GM19452 (cell line): ENCODE data around the gene DNAL4.

Experiments used
- ATAC-seq: cut with Tn5 transposase; IDR thresholded peaks from one replicate; pipeline ENCODE4 v1.9.1; 2021; ENCODE audit not compliant: unreplicated experiment

Gene DNAL4

GRCh38 chr22:38793721-38794466, at the start of gene DNAL4:
Gene DNAL4 (minus strand): TSS chr22:38794143. CDS start chr22:38782731, 11,412 bp downstream.
- peak; percentile 98 for ATAC-seq

GRCh38 chr22:38843201-38843656, 49.3 kb upstream of the DNAL4 start:
- no peak for ATAC-seq

GRCh38 chr22:38842512-38843200, 48.7 kb upstream of the DNAL4 start:
- no peak for ATAC-seq

GRCh38 chr22:38841635-38842034, 47.7 kb upstream of the DNAL4 start:
- ATAC-seq = no peak

GRCh38 chr22:38841211-38841610, 47.3 kb upstream of the DNAL4 start:
- ATAC-seq = no peak

- no peak for ATAC-seq
Observed at GRCh38 chr22:38840129-38840528, 46.2 kb upstream of the DNAL4 start.

- ATAC-seq = no peak
Observed at GRCh38 chr22:38839686-38840085, 45.7 kb upstream of the DNAL4 start.

GRCh38 chr22:38837414-38837928, 43.5 kb upstream of the DNAL4 start:
- ATAC-seq = no peak

- no peak for ATAC-seq
Observed at GRCh38 chr22:38835888-38836301, 42.0 kb upstream of the DNAL4 start.

GRCh38 chr22:38834991-38835390, 41.0 kb upstream of the DNAL4 start:
- no peak for ATAC-seq

GRCh38 chr22:38834215-38834953, 40.4 kb upstream of the DNAL4 start:
- no peak for ATAC-seq

- no peak for ATAC-seq
Observed at GRCh38 chr22:38833061-38833460, 39.1 kb upstream of the DNAL4 start.

GRCh38 chr22:38832005-38832978, 38.3 kb upstream of the DNAL4 start:
- no peak for ATAC-seq

- no peak for ATAC-seq
Observed at GRCh38 chr22:38831166-38831945, 37.4 kb upstream of the DNAL4 start.

GRCh38 chr22:38830845-38831108, 36.8 kb upstream of the DNAL4 start:
- ATAC-seq = no peak

- no peak for ATAC-seq
Observed at GRCh38 chr22:38830026-38830844, 36.3 kb upstream of the DNAL4 start.

GRCh38 chr22:38829485-38829884, 35.5 kb upstream of the DNAL4 start:
- ATAC-seq = no peak

- ATAC-seq = no peak
Observed at GRCh38 chr22:38828616-38829205, 34.8 kb upstream of the DNAL4 start.

GRCh38 chr22:38828191-38828590, 34.2 kb upstream of the DNAL4 start:
- no peak for ATAC-seq
